Smooth muscle cell (in vitro differentiated cells): ENCODE results near the gene LINGO4. TPM values are rescaled to one million over a fixed set of nuclear protein-coding genes. Genes with fewer than 3 reads are reported as not detected.

Source experiments
- DNase-seq: peaks from one replicate; lab custom pipeline; 2025; ENCODE audit not compliant: unreplicated experiment; lab: John Stamatoyannopoulos, UW
- H2AFZ ChIP-seq: fragments of 200-600 bp; sonication (generic); 2 replicates; pipeline ENCODE4 v1.6.0; 2016; ENCODE audit warnings: antibody characterized with exemption, low read depth, mild to moderate bottlenecking
- H3F3A ChIP-seq: fragments of 200-600 bp; sonication (generic); 2 replicates; pipeline ENCODE4 v1.6.0; 2017; ENCODE audit warnings: antibody characterized with exemption, low read depth
- H3K27ac ChIP-seq: fragments of 200-600 bp; sonication (generic); 2 replicates; pipeline ENCODE4 v1.5.1; 2016; ENCODE audit warnings: low read depth, mild to moderate bottlenecking
- H3K27me3 ChIP-seq: fragments of 200-600 bp; sonication (generic); 2 replicates; pipeline ENCODE4 v1.6.1; 2016; ENCODE audit warnings: low read depth, mild to moderate bottlenecking
- H3K36me3 ChIP-seq: fragments of 200-600 bp; sonication (generic); 2 replicates; pipeline ENCODE4 v1.5.1; 2016; ENCODE audit warnings: low read depth
- H3K4me1 ChIP-seq: fragments of 200-600 bp; sonication (generic); 2 replicates; pipeline ENCODE4 v1.5.1; 2016; ENCODE audit warnings: low read depth
- H3K4me2 ChIP-seq: fragments of 200-600 bp; sonication (generic); 2 replicates; pipeline ENCODE4 v1.6.0; 2016; ENCODE audit warnings: mild to moderate bottlenecking
- H3K4me3 ChIP-seq: fragments of 200-600 bp; sonication (generic); 2 replicates; pipeline ENCODE4 v1.5.1; 2016; ENCODE audit warnings: mild to moderate bottlenecking
- H3K79me2 ChIP-seq: fragments of 200-600 bp; sonication (generic); 2 replicates; pipeline ENCODE4 v1.6.0; 2016; ENCODE audit warnings: low read depth, mild to moderate bottlenecking
- H3K9ac ChIP-seq: fragments of 200-600 bp; sonication (generic); 2 replicates; pipeline ENCODE4 v1.6.0; 2016; ENCODE audit warnings: low read depth
- H3K9me3 ChIP-seq: fragments of 200-600 bp; sonication (generic); replicated peaks from 2 replicates; pipeline ENCODE4 v1.5.1; 2016; ENCODE audit warnings: low read depth
- H4K20me1 ChIP-seq: fragments of 200-600 bp; sonication (generic); 2 replicates; pipeline ENCODE4 v1.6.0; 2016; ENCODE audit warnings: low read depth
- WGBS: methylation state at CpG from one replicate; pipeline ENCODE4 v1.1.7; 2016; ENCODE audit warnings: low lambda C conversion rate; 5-methylcytosine and 5-hydroxymethylcytosine counted together
- polyA plus RNA-seq: library from polyadenylated mRNA; unstranded; fragments of >200 nt; fragmentation: Nextera tagmentation; extraction: Ambion mirVana; gene quantifications from 2 replicates; pipeline ENCODE4 v1.2.1, GENCODE V29; 2016
- total RNA-seq: library from RNA; depleted of rRNA; stranded (reverse); fragments of >200 nt; gene quantifications from 2 replicates; pipeline ENCODE4 v1.2.3, GENCODE V29; 2014
- TF ChIP-seq, protein P1 (sequence below): fragments of 200-600 bp; sonication (generic); IDR thresholded peaks from 2 replicates; pipeline ENCODE4 v1.5.1; 2017; ENCODE audit warnings: borderline replicate concordance, mild to moderate bottlenecking, antibody characterized with exemption; ENCODE audit not compliant: insufficient read depth, poor library complexity, severe bottlenecking

Gene LINGO4
- total and polyA plus RNA-seq, 2 experiments from 2014 or later: not detected

- Histone ChIP-seq H3K9me3 (no peaks in the 10 kb centered on the region), H3F3A (no peaks in the 10 kb centered on the region), H3K4me1 (no peaks in the 10 kb centered on the region), H3K27ac (no peak overlapping the region), H3K79me2 (no peaks in the 10 kb centered on the region), H2AFZ (no peak overlapping the region), H3K4me2 (no peak overlapping the region), H3K9ac (no peak overlapping the region), H4K20me1 (no peaks in the 10 kb centered on the region), H3K27me3 (no peaks in the 10 kb centered on the region), H3K36me3 (no peaks in the 10 kb centered on the region), H3K4me3 (no peak overlapping the region)
- TF ChIP-seq, protein P1, sequence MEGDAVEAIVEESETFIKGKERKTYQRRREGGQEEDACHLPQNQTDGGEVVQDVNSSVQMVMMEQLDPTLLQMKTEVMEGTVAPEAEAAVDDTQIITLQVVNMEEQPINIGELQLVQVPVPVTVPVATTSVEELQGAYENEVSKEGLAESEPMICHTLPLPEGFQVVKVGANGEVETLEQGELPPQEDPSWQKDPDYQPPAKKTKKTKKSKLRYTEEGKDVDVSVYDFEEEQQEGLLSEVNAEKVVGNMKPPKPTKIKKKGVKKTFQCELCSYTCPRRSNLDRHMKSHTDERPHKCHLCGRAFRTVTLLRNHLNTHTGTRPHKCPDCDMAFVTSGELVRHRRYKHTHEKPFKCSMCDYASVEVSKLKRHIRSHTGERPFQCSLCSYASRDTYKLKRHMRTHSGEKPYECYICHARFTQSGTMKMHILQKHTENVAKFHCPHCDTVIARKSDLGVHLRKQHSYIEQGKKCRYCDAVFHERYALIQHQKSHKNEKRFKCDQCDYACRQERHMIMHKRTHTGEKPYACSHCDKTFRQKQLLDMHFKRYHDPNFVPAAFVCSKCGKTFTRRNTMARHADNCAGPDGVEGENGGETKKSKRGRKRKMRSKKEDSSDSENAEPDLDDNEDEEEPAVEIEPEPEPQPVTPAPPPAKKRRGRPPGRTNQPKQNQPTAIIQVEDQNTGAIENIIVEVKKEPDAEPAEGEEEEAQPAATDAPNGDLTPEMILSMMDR: no peak
- 84% methylated on average over 12 of the region's 12 CpGs for WGBS
- no peak for DNase-seq
Observed at GRCh38 chr1:151819227-151819835, 14.1 kb upstream of the LINGO4 start.

DNA sequence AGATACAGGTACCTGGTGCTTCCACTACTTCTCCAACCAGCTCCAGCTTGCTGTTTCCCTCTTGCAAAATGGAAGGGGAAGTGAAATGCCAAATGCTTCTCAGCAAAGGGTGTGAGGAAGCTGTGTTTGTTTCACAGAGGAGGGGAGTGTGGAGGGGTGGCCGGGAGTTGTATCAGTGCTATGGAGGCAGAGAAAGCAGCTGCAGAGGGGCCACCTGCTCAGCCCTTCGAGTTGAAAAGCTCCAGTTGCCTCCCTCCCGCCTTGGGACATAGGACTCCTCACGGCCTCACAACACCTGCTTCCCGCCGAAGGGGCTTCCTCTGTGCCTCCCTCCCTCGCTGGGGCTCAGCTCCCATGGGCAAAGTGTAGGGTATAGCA is 12.1 kb upstream of the LINGO4 start:
- TF ChIP-seq, protein P1: no peak
- no peak overlapping the region for H3K27ac ChIP-seq
- 80% methylated on average over 7 of the region's 7 CpGs for WGBS
- H3K79me2 ChIP-seq: no peaks in the 10 kb centered on the region
- H3K4me3 ChIP-seq: no peak overlapping the region
- H3F3A ChIP-seq: no peaks in the 10 kb centered on the region
- no peaks in the 10 kb centered on the region for H3K4me1 ChIP-seq
- no peak overlapping the region for H2AFZ ChIP-seq
- no peak overlapping the region for H3K9ac ChIP-seq
- no peaks in the 10 kb centered on the region for H3K36me3 ChIP-seq
- H3K9me3 ChIP-seq: no peaks in the 10 kb centered on the region
- H3K27me3 ChIP-seq: no peaks in the 10 kb centered on the region
- no peak overlapping the region for H3K4me2 ChIP-seq
- no peaks in the 10 kb centered on the region for H4K20me1 ChIP-seq
- DNase-seq: no peak

GRCh38 chr1:151816548-151817352 is 11.5 kb upstream of the LINGO4 start:
- no peak overlapping the region for H3K9ac ChIP-seq
- no peaks in the 10 kb centered on the region for H4K20me1 ChIP-seq
- no peaks in the 10 kb centered on the region for H3K27me3 ChIP-seq
- H3K36me3 ChIP-seq: no peaks in the 10 kb centered on the region
- no peaks in the 10 kb centered on the region for H3K9me3 ChIP-seq
- no peak overlapping the region for H3K4me3 ChIP-seq
- no peak overlapping the region for H2AFZ ChIP-seq
- no peak for DNase-seq
- no peaks in the 10 kb centered on the region for H3K4me1 ChIP-seq
- no peak overlapping the region for H3K27ac ChIP-seq
- H3F3A ChIP-seq: no peaks in the 10 kb centered on the region
- no peak overlapping the region for H3K4me2 ChIP-seq
- 87% methylated on average over 26 of the region's 26 CpGs for WGBS
- TF ChIP-seq, protein P1: no peak
- no peaks in the 10 kb centered on the region for H3K79me2 ChIP-seq
